Activated CD8-positive, alpha-beta memory T cell treated with anti-CD3 and anti-CD28 coated beads, Interleukin-2, amount 50 U/mL, for 4 hours (primary cell): ENCODE data around the gene ACKR1.

Source experiments
- DNase-seq: peaks from one replicate; pipeline ENCODE4 v3.0.0-alpha.2; 2020

Gene ACKR1

GRCh38 chr1:159204161-159205141 is at the start of gene ACKR1:
Gene ACKR1, plus strand, starts transcription at chr1:159204875. Its CDS starts 85 bp downstream, at chr1:159204960.
- DNase-seq, result no peak

- peak; percentile 57 for DNase-seq
These were observed 43.5 kb upstream of the ACKR1 start for GRCh38 chr1:159161001-159161718.

- DNase-seq, result no peak
These were observed 43.0 kb upstream of the ACKR1 start for GRCh38 chr1:159161719-159162026.

- no peak for DNase-seq
These were observed 42.0 kb upstream of the ACKR1 start for GRCh38 chr1:159162516-159163265.

GRCh38 chr1:159163614-159164228 is 41.0 kb upstream of the ACKR1 start:
- no peak for DNase-seq

GRCh38 chr1:159168043-159168442 is 36.6 kb upstream of the ACKR1 start:
- DNase-seq, result no peak

- no peak for DNase-seq
These were observed 34.0 kb upstream of the ACKR1 start for GRCh38 chr1:159170639-159171038.

GRCh38 chr1:159171254-159171687 is 33.4 kb upstream of the ACKR1 start, which contains the start of gene CADM3:
Gene CADM3, plus strand, starts transcription at chr1:159171615. Its CDS starts 151 bp downstream, at chr1:159171766.
- no peak for DNase-seq

- no peak for DNase-seq
These were observed 32.8 kb upstream of the ACKR1 start for GRCh38 chr1:159171688-159172501.

- DNase-seq, result no peak
These were observed 31.9 kb upstream of the ACKR1 start for GRCh38 chr1:159172614-159173291.

GRCh38 chr1:159173320-159173719 is 31.4 kb upstream of the ACKR1 start:
- no peak for DNase-seq

- DNase-seq, result no peak
These were observed 29.1 kb upstream of the ACKR1 start for GRCh38 chr1:159175571-159175970.

- no peak for DNase-seq
These were observed 27.3 kb upstream of the ACKR1 start for GRCh38 chr1:159177272-159177907.

- no peak for DNase-seq
These were observed 24.8 kb upstream of the ACKR1 start for GRCh38 chr1:159179906-159180305.

GRCh38 chr1:159180516-159180915 is 24.2 kb upstream of the ACKR1 start:
- no peak for DNase-seq

- no peak for DNase-seq
These were observed 23.2 kb upstream of the ACKR1 start for GRCh38 chr1:159181328-159182024.

- DNase-seq, result no peak
These were observed 20.5 kb upstream of the ACKR1 start for GRCh38 chr1:159184201-159184600.

GRCh38 chr1:159185121-159185520 is 19.6 kb upstream of the ACKR1 start:
- no peak for DNase-seq

- DNase-seq, result no peak
These were observed 17.6 kb upstream of the ACKR1 start for GRCh38 chr1:159187033-159187432.
